PC-3 (cell line): ENCODE results near the gene RINL.

Experiments
- EZH2 ChIP-seq: fragments of 300-600 bp; sonication (generic); IDR thresholded peaks from one replicate; pipeline ENCODE4 v1.6.1; 2017; ENCODE audit warnings: antibody characterized with exemption, mild to moderate bottlenecking, low read length; ENCODE audit not compliant: unreplicated experiment
- EZH2phosphoT487 ChIP-seq: fragments of 300-600 bp; sonication (generic); IDR thresholded peaks from 2 replicates; pipeline ENCODE4 v1.6.1; 2018; ENCODE audit warnings: mild to moderate bottlenecking, antibody characterized with exemption, low read length, borderline replicate concordance
- TF ChIP-seq, protein P1 (sequence below): fragments of 300-600 bp; sonication (generic); conservative IDR thresholded peaks from 2 replicates; pipeline ENCODE4 v1.5.1; 2017; ENCODE audit warnings: antibody characterized with exemption, low read depth, mild to moderate bottlenecking, low read length

DNA sequence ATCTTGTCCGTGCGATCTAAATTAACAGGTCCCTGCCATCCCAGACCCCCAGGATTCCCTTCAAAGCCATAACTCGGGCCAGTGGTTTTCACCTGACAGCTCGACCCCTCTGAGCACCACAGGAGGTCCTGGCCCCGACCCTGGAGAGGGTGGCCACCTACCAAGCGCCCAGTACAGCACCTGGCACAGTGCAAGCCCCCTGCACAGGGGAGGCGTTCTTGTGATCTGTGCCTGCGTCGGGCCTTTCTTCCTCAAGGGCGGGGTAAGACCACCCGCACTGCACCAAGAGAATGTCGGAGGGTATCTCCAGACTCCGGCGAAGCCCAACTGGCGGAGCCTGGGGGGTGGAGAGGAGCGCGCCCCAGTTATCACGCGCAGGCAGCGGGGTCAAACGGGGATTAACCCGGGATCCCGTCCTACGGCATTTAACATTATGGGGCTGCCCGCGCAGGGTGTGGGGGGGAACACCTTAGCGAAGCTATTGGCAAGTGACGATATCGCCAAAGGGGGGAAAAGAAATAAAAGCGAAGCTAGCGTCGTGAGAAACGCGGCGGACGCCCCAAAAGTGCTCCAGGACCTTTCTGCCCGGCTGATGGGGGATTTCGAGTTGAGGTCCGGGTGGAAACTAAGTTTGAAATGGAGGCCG lies 27.0 kb downstream of the RINL start:
- TF ChIP-seq, protein P1, sequence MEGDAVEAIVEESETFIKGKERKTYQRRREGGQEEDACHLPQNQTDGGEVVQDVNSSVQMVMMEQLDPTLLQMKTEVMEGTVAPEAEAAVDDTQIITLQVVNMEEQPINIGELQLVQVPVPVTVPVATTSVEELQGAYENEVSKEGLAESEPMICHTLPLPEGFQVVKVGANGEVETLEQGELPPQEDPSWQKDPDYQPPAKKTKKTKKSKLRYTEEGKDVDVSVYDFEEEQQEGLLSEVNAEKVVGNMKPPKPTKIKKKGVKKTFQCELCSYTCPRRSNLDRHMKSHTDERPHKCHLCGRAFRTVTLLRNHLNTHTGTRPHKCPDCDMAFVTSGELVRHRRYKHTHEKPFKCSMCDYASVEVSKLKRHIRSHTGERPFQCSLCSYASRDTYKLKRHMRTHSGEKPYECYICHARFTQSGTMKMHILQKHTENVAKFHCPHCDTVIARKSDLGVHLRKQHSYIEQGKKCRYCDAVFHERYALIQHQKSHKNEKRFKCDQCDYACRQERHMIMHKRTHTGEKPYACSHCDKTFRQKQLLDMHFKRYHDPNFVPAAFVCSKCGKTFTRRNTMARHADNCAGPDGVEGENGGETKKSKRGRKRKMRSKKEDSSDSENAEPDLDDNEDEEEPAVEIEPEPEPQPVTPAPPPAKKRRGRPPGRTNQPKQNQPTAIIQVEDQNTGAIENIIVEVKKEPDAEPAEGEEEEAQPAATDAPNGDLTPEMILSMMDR = no peak
- TF ChIP-seq EZH2 = no peak
- no peak for TF ChIP-seq EZH2phosphoT487
